ENCODE measurements around the gene PRDX4. TPM values are rescaled to one million over a fixed set of nuclear protein-coding genes. Genes with fewer than 3 reads are reported as not detected.
"Not testable (repeated sequence)": the region's sequence is repeated elsewhere in the genome, so short reads cannot be mapped to it uniquely, and the experiment has no call there.

Gene PRDX4
- 113 and 158 TPM in 2 replicates for total RNA-seq (2014; rRNA removed; shearing (Covaris generic))
- polyA plus RNA-seq (2015; cell fraction: cytosol; rRNA removed), result 134 and 157 TPM in 2 replicates
- polyA plus RNA-seq (2015; cell fraction: nucleus; rRNA removed), result 70.7 and 80.5 TPM in 2 replicates

DNA sequence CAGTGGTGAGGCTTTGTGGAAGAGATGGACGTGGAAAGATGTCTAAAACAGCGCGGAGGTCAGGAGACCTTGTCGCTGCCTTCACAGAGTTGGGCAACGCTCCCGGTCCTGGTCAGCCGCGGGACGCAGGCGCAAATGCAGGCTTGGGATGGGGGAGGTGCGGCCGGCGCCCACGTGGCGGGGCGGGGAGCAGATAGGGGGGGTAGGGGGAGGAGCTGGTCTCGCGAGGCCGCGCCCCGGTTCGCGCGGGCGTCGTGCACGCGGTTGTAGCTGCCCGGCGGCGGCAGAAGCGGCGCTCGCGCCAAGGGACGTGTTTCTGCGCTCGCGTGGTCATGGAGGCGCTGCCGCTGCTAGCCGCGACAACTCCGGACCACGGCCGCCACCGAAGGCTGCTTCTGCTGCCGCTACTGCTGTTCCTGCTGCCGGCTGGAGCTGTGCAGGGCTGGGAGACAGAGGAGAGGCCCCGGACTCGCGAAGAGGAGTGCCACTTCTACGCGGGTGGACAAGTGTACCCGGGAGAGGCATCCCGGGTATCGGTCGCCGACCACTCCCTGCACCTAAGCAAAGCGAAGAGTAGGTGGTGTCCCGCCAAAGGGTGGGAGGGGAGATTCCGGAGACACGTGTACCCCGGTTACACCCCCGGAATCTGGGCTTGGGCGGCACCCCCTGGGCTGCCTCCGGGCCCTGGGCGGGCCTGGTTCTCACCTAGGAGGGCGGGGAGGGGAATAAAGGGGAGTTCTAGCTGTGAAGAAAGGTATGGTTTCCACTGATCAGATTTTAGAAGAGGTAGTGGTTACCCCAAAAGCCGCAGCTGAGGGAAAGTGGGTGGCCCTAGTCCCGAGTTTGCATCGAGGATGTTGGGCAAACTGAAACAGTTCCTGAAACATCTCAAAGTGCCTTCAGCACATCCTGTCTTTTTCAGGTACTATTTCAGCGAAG, at the start of gene PRDX4:
TSS of gene PRDX4 (plus strand) at position 255 of the 939 bp plus-strand sequence. CDS start at position 333, 78 bp downstream.
- peak; percentile 67 for DNase-seq (ENCODE audit: low read depth)

DNA sequence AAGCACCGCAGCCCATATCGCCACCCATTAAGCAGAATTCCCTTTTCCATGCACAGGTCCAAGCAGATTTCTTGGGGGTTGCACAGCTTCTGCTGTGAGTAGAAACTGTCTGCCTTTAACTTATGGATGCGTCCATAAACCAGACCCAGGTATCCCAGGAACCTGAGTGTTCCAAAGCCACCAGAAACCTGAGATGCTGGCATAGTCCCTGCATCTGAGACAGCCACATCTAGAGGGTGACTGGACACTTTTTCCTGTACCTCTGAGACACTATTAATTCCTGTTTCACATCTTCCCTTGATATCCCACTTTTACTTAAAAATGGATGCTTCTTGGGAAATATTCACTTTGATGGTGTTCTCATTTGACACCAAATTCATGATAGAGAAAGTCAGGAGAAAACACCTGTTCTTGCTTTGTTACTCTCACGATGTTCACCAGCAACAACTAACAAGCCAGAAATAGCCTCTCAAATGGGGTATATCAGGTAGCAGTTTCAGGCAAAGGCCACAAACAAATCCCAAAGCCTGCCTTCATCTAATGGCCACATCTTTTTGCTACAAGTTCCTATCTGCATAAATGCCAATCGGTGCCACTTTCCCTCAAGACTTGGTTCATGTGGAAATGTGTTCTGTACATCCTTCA, 45.5 kb upstream of the PRDX4 start:
- no peak for DNase-seq (ENCODE audit: low read depth)

DNA sequence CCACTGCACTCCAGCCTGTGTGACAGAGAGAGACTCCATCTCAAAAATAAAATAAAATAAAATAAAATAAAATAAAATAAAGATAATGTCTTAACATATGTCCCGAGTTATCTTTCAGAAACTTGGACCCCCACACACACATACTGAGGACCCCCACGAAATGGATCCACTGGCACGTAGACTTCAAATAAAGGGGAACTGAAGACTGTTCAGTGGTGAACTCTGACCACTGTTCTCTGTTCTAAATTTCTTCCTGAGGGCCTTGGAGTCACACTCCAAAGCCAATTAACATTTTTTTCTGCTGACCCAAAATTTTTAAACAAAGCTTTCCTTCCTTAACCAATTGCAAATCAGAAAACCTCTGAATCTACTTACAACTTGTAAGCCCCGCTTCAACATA, 43.5 kb upstream of the PRDX4 start:
- no peak for DNase-seq (ENCODE audit: low read depth)

DNA sequence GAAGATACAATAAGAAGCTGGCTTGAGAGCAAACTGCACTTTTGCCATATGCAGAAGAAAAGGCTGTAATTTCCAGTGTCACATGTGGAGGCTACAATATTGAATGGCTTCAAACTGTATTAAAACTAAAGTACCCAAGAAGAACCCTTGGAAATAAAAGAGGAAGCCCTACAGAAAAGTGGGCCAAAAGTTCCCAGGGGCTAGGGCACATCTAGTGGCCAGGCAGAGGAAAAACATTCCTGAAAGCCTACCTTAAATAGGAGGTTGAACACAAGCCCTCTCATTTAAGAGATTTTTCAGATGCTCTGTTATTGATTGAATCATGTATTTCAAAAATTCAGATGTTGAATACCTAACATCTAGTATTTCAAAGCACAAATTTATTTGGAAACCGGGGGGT, 40.6 kb upstream of the PRDX4 start:
- DNase-seq (ENCODE audit: low read depth), result no peak

DNA sequence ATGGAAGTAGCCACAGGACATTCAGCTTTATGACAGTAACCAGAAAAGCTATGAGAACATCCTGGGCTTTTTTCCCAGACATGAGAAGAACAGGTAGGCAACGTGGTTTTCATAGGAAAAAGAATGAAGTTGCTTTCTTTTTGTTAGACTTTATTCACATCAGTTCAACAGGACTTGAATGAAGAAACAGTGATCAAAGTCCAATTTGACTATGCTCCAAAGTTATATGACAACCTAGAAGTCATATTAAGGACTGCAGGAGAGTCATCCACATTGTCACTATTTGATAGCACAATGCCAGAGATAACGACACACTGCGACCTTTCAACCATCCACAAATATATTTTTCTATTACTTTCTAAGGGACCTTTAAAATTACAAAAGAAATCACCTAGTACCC, 39.2 kb upstream of the PRDX4 start:
- DNase-seq (ENCODE audit: low read depth), result no peak

DNA sequence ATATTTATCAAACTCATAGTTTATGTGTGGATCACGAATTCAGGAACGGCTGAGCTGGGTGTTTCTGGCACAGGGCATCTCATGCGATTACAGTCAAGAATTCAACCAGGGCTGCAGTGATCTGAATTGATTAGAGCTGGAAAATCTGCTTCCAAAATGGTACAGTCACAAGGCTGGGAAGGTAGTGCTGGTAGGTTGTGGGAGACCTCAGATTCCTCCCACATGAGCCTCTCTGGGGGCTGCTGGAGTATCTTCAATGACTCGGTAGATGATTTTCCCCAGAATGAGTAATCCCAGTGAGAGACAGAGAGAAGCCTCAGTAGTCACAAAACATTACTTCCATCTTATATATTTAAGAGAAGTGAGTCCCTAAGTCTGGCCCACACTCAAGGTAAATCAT, 36.2 kb upstream of the PRDX4 start:
- DNase-seq (ENCODE audit: low read depth), result no peak

DNA sequence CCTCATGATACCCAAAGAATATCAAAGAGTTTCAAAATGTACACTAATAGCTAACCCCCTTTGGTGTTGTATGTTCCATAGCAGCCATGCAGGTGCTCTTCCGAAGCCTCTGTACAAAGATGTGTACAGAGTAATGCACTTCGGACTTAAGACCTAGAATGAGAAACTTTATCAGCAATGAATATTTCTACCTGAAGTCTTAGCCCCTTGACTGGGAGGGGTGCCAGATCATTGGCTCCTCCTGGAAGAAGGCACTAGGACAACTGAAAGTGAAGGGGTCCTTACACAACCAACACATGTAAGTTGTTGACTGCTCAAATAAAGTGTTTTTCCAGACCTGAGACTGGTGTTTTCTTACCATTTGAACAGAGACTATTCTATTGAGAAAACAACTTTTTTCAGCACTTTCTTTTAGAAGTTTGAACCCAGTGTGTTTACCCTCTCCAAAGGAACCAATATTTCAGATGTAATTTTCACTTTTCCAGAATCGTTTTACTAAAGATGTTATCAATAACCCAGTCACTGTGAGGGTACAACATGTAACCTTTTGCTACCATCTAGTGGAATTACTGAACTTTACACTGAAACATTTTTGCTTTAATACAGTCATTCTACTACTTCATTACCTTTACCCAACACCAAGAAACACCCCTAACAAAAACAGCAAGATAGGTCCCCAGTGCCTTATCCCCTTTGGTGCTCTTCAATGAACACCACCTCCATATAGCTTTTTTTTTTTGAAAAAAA, 33.3 kb upstream of the PRDX4 start:
- DNase-seq (ENCODE audit: low read depth), result no peak

DNA sequence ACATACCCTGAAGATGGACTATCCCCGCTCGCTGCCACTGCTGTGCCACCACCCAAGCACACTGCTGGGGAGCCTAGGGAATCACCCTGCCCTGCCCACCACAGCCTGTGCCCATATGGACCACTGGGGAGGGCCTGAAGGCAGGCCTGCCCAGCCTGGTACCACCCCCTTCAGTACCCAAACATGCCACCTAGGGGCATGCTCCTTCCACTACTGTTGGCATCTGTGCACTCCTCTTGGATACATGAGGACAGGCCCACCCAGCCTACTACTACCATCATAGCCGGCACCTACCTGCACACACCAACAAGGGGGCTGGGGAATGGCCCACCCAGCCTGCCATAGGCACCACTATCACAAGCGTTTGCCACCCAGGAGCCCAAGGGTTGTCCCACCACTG, 30.1 kb upstream of the PRDX4 start:
- no peak for DNase-seq (ENCODE audit: low read depth)

DNA sequence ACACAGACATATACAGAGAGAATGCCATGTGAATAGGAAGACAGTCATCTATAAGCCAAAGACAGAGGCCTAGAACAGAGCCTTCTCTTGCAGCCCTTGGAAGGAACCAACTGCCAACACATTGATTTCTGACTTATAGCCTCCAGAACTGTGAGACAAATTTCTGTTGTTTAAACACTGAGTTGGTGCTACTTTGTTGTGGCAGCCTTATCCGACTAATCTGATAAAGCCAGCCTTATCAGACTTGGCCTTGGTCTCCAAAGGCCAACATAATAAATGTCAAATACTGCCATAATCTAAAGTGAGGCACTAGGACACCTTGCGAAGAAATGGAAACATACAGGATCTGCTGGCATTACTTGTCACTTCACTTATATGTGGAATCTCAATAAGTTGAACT, 24.3 kb upstream of the PRDX4 start:
- no peak for DNase-seq (ENCODE audit: low read depth)

DNA sequence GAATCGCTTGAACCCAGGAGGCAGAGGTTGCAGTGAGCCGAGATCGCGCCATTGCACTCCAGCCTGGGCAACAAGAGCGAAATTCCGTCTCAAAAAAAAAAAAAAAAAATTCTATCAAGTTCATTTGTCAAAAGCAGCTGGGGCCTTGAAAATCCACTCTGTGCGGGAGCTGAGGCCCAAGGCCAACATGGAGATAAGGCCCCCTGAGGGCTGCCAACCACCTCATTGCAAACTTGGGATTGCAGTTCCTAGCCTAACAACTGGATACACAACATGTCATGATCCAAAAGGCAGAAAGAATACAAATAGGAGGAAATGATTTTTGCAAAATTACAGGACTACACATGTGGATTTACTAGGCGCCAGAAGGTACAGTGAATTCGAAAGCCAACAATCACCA, 22.5 kb upstream of the PRDX4 start:
- DNase-seq (ENCODE audit: low read depth), result no peak

DNA sequence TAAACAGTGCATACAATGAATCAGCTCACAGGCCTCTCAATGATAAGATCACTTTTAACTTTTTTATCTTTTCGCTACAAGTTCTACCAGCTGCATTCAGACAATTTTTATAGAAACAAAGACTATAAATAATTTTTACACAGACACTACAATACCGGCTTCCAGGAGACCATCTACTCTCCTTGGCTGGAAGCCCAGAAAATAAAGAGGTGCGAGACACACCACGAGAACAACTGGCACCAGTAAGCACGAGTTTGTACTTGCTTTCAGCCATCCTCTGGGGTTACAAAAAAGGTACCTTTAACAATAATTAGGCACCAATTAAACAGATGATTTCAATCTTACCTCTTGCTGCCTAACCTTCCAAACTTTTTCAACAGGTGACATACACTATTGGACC, 11.2 kb upstream of the PRDX4 start:
- no peak for DNase-seq (ENCODE audit: low read depth)

DNA sequence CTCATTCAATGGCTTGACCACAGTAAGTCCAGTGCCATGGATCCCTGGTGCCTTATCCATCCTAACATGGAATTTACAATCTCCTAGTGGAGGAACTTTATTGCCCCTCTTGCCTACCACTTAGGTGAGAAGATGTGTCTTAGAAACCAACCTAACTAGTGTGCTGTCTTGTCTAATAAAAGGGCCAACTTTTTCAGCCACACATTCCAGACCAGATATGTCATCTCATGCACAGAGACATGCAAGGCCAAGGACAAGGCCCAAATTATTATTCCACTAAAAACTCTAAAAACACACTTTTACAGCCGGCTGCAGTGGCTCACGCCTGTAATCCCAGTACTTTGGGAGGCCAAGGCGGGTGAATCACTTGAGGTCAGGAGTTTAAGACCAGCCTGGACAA, 10.6 kb upstream of the PRDX4 start:
- no peak for DNase-seq (ENCODE audit: low read depth)

DNA sequence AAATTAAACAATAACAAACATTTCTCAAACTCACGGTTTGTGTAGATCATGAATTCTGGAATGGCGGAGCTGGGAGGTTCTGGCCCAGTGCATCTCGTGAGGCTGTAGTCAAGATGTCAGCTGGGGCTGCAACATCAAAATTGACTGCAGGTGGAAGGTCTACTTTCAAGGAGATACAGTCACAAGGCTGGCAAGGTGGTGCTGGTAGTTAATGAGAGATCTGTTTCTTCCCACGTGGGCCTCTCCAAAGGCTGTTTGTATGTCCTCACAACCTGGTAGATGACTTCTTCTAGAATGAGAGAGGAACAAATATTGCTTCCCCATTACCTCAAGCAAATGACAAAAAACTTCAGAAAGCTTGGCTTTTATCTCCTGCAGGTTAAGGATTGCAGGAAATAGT, 8.0 kb upstream of the PRDX4 start:
- no peak for DNase-seq (ENCODE audit: low read depth)

DNA sequence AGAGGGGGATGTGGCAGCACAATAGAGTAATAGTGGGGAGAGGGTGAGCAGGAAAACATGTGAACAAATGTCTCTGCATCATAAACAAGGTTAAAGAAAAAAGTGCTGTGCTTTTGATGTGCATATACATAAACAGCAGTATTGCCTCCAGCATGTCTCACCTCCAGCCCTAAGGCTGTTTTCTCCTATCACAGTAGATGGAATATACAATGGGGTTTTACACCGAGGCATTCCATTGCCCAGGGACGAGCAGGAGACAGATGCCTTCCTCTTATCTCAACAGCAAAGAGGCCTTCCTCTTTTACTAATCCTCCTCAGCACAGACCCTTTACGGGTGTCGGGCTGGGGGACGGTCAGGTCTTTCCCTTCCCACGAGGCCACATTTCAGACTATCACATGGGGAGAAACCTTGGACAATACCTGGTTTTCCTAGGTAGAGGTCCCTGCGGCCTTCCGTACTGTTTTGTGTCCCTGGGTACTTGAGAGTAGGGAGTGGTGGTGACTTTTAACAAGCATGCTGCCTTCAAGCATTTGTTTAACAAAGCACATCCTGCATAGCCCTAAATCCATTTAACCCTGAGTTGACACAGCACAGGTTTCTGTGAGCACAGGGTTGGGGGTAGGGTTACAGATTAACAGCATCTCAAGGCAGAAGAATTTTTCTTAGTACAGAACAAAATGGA, 7.1 kb upstream of the PRDX4 start:
- DNase-seq (ENCODE audit: low read depth), result not testable (repeated sequence)

DNA sequence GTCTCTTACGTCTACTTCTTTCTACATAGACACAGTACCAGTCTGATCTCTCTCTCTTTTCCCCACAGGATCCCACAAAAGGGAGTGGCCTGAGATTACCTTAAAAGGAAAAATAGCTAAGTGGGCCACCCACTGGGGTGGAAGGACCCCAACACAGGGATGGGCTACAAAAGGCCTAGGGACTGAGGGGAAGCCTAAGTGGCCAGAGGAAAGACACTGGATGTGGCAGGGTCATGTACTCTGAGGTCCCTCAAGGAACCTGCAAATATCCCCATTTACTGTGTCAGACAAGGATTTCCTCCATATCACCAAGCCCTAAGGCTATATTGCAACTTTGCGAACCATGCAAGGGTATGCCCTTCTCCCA, 6.5 kb upstream of the PRDX4 start:
- DNase-seq (ENCODE audit: low read depth), result no peak

DNA sequence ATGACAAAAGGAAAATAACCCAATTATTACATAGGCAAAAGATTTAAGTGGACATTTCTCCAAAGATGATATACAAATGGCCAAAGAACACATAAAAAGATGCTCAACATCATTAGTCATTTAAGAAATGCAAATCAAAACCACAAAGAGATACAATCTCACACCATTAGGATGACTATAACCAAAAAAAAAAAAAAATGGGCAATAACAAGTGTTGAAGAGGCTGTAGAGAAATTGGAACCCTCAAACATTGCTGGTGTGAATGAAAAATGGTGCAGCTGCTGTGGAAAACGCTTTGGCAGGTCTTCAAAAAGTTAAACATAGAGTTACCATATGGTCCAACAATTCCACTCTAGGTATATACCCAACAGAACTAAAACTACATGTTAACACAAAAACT, 5.6 kb upstream of the PRDX4 start:
- peak; percentile 1 for DNase-seq (ENCODE audit: low read depth)

DNA sequence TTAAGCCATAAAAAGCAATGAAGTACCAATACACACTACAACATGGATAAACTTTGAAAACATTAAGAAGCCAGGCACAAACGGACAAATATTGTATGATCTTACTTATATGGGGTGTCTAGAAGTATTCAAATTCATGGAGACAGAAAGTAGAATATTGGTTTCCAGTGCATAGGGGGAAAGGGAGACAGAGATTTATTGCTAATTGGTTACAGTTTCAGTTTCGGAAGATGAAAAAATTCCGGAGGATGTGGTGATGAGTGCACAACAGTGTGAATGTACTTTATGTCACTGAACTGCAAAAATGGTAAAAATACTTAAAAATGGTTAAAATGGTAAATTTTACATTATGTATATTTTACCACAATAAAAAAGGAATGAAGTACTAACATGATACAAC, 5.1 kb upstream of the PRDX4 start:
- no peak for DNase-seq (ENCODE audit: low read depth)

DNA sequence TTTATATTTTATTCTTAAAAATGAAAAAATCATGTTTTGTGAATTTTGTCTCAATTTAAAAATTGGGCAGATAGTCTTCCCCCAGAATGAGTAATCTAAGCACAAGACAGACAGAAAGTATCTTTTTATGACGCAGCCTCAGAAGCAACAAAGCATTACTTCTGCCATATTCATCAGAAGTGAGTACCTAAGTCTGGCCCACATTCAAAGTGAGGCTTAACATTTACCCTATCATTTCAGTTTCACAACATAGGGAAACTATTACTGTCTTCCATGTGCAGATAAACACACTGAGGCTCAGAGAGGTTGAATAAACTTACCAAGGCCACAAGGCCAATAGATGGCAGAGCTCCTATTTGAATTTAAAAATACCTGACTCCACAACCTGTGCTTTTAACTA, 4.4 kb upstream of the PRDX4 start:
- DNase-seq (ENCODE audit: low read depth), result no peak

DNA sequence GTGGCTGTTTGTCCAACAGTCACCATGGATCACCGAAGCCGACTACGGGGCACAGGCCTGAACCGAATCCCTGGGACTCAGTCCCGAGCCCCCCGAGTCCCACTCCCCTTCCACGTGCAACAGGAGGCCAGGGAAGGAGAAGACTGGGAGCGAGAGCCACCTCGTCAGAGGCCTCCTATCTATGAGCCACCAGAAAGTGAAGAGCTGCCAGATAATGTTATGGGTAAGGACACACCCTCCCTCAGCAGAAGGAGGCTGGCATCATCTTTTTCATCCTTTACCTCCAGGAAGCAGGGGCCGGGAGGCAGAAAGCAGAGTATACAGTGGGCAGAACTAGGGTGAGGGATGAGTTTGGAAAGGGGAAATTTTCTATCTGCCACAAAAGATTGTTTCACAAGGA, 2.8 kb upstream of the PRDX4 start:
- no peak for DNase-seq (ENCODE audit: low read depth)

DNA sequence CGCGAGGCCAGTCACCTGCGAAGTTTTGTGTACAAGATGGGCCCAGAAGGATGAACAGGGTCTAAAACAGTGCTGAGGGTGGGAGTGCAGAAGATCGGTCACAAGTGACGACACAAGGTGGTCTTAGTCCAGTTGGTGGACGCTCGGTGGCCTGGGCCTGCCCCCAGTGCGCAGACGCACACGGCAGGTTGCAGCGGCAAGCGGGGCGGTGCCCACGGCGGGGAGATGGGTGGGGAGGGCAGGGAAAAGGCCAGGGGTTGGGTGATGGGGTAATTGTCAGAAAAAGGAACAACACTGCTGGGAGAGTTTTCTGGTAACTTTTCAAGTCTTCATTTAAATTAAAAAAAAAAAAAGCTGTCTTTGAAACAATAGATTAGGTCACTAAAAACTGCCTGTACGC, 1.0 kb upstream of the PRDX4 start:
- no peak for DNase-seq (ENCODE audit: low read depth)

DNA sequence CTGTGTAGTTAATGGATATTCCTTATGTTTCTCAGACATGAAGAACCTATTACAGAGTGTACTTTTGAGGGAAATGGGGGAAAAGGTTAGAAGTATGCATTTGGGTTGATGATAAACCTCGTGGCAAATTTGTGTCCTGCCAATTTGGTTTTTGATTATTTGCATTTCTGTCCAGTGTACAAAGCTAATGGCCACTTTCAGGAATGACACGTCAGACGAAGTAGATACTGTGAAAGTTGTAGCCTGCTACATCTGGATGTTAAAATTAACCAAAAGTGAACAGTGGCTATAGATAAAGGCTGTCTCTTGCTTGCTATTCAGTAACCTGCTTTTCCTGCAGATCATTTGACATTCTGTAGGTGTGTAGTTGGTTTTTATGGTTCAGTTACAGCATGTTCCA, 1.0 kb downstream of the PRDX4 start:
- DNase-seq (ENCODE audit: low read depth), result no peak
